Femur (tissue), 1 donor: ENCODE measurements around the gene KCNIP1.
"Not testable (repeated sequence)": the region's sequence is repeated elsewhere in the genome, so short reads cannot be mapped to it uniquely, and the experiment has no call there.

Experiments
- DNase-seq: peaks from one replicate; pipeline ENCODE4 v3.0.0-alpha.2; 2017

Gene KCNIP1

DNA sequence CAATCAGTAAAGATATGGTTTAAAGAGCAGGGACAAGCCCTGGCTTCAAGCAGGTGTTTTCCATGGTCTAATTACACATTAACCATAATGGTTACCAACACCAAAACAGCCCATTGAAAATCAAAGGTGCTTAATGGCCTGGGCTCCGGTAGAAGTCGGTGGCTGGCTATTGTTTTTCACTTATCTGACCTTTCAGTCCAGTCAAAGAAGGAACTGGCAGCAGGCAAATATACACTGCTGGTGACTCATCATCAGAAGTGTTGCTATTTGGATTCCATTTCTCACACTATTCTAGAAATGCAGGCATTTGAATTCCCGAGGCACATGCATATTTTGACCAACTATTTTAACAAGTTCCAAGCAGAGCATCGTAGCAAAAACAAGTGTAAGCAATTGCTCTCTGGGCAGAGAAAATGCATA lies 253.4 kb downstream of the KCNIP1 start:
- DNase-seq = no peak

DNA sequence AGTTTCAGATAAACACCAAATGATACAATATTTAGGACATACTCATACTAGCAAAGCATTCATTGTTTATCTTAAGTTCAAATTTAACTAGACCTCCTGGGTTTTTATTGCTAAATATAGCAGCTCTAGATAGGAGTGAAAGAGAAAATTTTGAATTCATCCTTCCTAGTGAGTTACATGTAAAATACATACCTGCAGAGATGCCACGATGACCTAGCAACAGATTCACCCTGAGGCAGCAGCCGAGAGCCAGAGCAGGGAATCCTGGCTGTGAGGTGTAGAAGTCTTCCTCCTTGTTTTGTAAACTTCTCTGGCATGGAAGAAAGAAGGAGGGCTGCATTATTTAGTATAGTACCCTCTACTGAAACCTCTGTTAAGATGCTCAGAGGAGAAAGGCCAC lies 253.8 kb downstream of the KCNIP1 start:
- no peak for DNase-seq

DNA sequence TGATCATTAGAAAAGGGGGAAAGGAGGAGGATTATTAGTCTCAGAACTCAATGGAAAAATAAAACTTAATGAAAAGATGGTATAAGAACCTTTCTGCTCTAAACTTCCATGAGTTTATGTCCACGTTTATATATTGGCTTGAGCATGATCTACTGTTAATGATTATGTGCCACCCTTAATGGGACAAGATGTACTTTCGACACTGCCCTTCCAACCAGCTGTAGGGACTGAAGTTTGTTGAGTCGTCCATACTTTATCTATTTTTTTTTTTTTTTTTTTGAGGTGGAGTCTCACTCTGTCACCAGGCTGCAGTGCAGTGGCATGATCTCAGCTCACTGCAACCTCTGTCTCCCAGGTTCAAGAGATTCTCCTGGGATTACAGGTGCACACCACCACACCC lies 254.7 kb downstream of the KCNIP1 start:
- no peak for DNase-seq

DNA sequence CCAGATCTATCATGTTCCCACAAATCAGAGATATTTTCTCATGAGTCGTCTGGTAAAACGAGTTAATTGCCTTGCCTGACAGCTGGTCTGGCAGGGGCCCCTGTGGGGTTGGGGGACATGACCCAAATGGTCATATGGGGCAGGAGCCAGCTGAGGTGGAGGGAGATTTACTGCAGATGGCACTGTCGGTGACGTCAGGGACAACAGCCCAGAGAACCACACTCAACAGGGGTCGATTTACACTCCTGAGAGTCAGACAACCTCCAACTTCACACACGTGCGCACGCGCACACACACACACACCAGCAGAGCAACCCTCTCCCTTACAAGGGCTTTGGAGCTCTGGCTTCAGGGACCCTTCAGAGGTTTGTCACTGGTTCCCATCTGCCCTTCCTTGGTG lies 256.3 kb downstream of the KCNIP1 start:
- DNase-seq = no peak

DNA sequence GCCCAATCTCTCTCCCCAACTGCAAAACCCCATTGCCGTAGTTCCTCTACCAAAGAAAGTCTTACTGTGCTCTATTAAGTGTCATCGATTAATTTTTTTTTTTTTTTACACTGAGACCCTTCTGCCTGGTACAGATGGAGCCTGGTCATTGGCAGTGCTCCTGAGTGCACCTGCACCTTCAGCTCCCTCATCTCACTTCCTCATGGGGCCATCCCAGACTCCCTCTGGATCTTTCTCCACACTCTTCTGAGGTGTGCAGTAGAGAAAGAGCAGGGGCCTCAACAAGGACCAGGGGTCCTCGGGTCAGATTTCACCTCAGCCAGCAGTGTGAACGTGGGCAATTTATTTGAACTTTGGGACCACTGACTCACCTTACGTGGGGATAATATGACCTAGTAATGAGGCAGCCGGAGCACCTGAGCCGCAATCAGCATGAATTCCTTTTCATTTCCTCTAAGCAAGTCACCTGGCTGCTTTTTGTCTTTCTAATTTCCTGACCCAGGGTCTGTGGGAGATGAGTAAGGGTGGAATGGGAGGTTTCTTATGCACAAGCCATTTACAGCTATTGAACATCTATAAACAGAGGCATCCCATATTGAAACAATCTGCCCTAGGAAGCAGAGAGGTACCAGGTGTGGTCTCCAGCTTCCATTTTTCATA lies 257.4 kb downstream of the KCNIP1 start:
- DNase-seq = no peak

DNA sequence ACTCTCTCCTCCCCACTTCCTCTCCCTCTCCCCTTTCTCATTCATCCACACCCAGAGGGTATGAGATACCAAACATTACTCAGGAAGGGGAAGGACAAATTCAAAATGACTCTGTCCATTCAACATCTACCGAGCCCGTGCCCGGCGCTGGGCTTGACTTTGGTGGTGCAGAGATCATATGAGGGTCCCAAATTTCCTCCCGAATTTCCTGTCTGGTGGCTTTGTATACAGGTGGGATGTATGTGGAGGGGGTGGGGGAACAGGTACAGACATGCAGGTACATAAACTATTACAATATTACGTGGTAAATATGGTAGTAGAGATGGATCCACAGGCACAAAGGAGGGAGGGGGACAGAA lies 257.9 kb downstream of the KCNIP1 start:
- DNase-seq = no peak

DNA sequence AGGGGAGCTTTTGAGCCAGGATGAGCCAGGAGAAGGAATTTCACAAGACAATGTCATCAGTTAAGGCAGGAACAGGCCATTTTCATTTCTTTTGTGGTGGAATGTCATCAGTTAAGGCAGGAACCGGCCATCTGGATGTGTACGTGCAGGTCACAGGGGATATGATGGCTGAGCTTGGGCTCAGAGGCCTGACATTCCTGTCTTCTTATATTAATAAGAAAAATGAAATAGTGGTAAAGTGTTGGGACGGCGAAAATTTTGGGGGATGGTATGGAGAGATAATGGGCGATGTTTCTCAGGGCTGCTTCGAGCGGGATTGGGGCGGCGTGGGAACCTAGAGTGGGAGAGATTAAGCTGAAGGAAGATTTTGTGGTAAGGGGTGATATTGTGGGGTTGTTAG lies 258.5 kb downstream of the KCNIP1 start:
- DNase-seq = not testable (repeated sequence)

DNA sequence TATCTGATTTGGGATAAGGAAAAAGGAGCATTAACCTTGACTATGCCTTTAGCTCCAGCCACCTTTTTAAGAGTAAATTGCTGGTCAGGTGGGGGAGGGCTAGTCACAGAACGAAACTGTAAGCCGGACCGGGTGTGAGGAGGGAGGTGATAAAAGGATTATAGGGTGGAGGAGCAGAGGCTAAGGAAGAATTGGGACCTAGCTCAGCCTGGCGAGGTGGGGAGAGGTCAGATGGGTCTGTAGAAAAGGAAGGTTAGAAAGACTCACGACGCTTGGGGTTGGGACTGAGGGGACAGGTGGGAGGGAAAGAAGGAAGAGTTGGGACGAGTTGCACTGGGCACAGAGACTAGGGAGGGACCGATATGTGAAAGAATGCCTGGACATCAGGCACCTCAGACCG lies 262.0 kb downstream of the KCNIP1 start:
- not testable (repeated sequence) for DNase-seq

DNA sequence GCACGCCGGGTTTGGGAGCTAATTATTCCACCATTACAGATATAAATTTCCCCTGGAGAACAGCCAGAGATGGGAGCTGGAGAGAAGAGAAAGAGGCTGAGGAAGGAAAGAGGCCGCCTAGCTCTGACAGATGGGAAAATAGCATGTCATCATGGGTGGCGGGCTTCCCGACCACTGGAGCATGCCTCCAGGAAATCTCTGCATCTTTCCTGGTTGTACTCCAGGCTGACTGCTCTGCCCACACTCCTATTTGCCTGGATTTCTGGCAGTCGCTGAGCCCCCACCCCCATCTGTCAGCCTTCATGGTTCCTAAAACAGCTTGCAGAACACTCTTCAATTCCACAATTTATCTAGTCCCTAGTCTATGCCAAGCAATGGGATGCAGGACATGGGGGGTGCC lies 265.4 kb downstream of the KCNIP1 start:
- DNase-seq = peak; percentile 76

DNA sequence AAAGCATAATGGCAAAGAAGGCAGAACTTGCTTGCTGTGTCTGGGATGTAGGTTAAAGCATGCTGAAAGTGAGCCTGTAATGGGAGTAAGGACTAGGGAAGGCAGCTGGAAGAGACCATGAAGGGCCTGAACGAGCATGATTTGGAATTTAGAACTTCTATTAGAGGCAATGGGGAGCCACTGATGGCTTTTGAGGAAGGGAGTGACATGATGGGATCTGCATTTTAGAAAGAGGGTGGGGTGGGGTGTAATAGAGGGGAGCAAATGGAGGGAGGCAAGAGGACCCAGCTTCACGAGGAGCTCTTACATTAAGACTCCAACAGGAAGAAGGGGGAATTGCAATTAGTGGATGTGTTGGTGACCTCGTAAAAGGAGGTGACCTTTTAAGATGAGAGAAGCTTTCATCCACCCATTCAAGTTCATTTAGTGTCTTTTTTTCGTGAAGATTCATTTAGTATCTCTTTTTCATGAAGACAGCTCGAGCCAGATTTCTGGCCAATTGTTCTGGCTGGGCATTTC lies 266.1 kb downstream of the KCNIP1 start:
- DNase-seq = no peak

DNA sequence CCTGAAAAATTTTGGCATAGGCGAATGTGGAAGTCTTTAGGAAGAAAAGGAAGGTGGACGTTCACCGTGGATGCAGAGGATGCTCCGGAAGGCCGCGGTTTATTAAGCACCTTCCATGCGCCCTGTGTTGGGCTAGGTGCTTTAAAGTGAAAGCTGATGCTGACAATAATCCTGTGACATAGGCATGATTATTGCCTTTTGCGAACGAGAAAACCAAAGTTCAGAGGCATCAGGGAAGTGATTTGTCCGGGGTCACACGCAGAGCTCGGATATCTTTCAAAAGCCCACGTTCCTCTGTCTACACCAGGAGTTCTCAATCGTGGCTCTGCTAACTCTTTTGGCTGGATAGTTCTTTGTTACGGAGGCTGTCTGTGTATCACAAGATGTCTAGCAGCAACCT lies 267.7 kb downstream of the KCNIP1 start:
- no peak for DNase-seq

DNA sequence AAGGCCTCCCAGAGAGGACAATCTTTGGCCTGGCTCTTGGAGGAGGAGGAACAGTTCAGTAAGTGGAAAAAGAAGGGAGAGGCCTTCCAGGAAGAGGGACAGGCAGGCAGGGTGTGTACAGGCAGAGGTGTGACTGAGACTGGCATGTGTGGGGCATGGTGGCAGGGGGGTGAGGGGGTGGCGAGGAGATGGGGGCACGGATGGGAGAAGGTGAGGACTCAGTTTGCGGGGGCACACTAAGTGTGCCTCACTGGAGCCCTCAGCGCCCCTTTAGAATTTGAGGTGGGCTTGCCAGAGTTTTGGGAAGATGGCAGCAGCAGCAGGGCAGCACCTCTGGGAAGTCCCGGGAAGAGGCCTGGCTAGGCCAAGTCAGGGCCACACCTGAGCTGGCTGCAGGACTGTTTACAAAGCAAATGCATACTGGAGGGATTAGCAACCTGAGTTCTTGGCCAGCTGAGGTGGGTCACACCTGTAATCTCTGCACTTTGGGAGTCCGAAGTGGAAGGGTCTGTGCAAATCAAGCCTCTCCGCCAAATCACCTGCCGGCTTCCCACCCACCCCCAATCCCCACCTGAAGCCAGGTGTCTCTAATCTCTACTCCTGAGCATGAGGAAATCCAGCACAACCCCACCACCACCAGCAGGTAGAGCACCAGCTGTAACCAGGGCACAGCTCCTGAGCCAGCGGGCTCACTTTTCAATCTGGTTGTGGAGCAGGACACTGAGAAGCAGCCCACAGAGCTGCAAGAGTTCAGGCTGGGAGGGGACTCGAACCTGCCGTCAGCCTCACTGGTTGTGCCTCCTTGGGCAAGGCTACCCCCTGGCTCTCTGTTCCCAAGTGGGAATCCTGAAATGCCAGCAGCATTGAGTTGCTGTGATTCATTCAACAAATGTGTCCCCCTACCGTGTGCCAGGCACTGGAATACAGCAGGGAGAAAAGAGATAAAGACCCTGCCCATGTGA lies 269.5 kb downstream of the KCNIP1 start:
- no peak for DNase-seq

DNA sequence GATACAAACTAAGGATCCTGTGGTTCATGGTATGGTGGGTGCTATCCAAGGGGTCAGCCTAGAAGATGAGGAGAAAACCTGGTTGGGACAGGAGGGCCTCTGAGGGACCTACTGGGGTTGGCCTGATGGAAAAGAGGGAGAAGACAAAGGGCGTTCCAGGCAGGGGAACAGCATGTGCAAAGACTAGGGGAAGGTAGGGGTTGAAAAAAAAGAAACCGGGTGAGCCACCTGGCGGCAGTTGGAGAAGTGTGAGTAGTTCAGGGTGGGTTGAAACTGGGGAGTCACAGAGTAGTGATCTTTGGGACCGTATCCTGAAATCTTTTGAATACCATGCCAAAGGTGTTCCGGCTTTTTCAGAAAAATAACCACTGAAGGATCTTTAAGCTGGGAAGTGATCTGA lies 271.0 kb downstream of the KCNIP1 start:
- no peak for DNase-seq

DNA sequence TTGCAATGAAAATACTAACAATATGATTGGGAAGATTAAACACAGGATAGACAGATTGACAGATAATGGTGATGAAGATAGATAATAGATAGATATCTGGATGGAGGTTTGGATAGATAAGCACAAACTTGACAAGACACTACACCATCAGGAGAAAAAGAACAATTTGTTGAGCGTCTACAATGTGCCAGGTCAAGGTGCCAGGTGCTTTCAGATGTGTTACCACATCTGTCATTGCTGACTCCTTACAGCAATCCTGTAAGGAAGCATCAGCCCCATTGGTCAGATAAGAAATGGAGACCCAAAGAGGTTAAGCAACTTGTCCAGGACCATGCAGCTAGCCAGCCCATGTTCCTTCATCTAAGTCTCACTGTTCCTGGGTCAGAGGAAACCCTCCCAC lies 278.1 kb downstream of the KCNIP1 start:
- DNase-seq = no peak

DNA sequence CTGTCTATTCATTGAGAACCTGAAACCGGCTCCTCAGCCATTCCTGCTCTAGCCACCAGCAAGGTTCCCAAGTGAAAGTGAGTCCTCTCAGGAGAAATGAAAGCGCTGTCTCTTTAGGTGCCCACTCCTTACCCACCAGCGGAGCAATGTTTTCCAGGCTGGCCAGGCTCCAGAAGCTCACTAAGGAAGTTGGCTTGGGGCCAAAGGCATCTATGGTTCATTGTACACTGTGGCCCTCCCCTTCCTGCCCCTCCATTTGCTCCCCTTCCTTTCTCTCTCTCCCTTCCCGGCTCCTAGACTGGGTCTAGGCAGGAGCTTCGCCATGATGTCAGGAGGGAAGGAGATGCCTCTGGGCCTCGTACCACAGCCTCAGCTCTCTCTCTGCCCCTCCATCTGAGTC lies 278.6 kb downstream of the KCNIP1 start:
- DNase-seq = no peak

DNA sequence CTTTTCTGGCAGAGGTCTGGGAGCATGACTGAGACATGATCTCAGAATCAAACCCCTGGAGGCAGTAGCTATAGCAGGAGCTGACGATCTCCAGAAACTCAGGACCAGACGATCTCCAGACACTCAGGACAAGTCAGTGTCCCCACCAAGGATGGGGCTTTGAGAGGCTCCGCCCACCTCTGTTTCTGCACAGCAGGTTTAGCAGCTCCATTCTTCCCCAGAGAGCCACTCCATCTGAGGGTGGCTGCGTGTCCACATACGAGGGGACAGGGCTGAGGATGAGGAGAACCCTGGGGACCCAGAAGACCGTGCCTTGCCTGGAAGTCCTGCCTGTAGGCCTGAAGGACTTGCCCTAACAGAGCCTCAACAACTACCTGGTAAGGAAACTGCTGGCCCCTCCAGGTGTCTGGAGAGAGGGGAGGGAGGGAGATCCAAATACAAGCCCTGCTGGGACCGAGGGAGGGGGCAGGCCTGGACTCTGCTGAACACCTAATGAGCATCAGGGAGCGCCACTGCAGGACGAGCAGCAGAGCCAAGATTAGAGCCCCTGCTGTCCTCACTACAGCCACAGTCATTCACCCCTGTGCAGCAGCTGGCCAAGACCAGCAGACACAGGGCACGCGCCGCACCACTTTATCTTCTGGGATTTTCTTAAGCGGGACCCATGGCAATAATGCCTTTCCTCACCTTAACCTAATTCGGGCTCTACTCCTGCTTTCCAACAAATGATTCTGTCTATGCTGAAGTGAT lies 279.9 kb downstream of the KCNIP1 start, which contains the start of gene GABRP:
GABRP (plus strand) TSS at position 228 of the 750 bp plus-strand sequence. CDS start 4,891 bp downstream, outside the sequence.
- DNase-seq = no peak

DNA sequence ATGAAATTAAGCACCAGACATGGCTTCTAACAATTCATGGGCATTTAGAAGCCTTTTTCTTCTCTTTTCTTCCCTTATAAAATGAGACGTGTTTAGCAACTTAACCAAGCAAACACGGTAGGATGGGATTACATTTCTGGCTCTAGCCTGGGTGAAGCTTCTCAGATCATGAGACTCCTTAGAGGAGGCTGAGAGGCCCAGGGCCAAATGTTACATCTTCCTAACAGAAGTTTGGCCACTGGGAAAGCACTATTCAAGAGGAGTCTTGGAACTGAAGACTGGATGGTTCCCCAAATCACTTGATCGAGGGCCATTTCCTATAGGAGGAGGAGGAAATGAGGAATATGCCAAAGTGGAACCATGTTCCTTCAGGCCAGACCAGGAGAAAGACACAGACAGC lies 281.6 kb downstream of the KCNIP1 start:
- DNase-seq = peak; percentile 30
